HEK293 (cell line): ENCODE measurements around the gene ATP6V1D.

Experiments used
- ZFP37 ChIP-seq: fragments of 450-650 bp; formaldehyde crosslinking; IDR thresholded peaks from 2 replicates; pipeline ENCODE4 v1.5.1; 2016; ENCODE audit warnings: missing biosample characterization, missing genetic modification characterization
- ZNF560 ChIP-seq: fragments of 450-650 bp; formaldehyde crosslinking; IDR thresholded peaks from 2 replicates; pipeline ENCODE4 v1.5.1; 2017; ENCODE audit warnings: missing biosample characterization, missing genetic modification characterization, borderline replicate concordance
- ZNF777 ChIP-seq: fragments of 450-650 bp; formaldehyde crosslinking; IDR thresholded peaks from 2 replicates; pipeline ENCODE4 v1.5.1; 2017; ENCODE audit warnings: missing biosample characterization, missing genetic modification characterization, borderline replicate concordance
- TF ChIP-seq, protein P1 (sequence below): fragments of 450-650 bp; formaldehyde crosslinking; IDR thresholded peaks from 2 replicates; pipeline ENCODE4 v1.5.1; 2016; ENCODE audit warnings: missing biosample characterization, missing genetic modification characterization
- TF ChIP-seq, protein P2 (sequence below): fragments of 450-650 bp; formaldehyde crosslinking; IDR thresholded peaks from 2 replicates; pipeline ENCODE4 v1.5.1; 2016; ENCODE audit warnings: missing biosample characterization, missing genetic modification characterization

DNA sequence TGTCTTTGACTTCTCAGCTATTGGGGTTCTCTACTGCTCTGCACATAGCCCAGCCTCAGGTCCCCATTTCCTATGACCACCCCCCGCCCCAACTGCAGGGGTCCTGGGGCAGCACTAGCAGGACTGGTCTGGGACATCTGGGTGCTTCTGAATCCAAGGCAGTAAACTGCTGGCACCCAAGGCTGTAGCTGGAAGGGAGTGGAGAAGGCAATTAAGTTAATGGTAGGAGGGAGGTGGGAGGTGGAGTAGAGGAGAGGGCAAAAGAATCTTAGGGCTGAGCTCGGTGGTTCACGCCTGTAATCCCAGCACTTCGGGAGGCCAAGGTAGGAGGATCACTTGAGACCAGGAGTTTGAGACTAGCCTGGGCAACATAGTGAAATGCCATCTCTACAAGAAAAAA, 40.8 kb upstream of the ATP6V1D start:
- TF ChIP-seq, protein P1, sequence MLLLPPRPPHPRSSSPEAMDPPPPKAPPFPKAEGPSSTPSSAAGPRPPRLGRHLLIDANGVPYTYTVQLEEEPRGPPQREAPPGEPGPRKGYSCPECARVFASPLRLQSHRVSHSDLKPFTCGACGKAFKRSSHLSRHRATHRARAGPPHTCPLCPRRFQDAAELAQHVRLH (tag by site-specific recombination), result no peak
- TF ChIP-seq ZNF777 (tag by site-specific recombination), result no peak
- TF ChIP-seq, protein P2, sequence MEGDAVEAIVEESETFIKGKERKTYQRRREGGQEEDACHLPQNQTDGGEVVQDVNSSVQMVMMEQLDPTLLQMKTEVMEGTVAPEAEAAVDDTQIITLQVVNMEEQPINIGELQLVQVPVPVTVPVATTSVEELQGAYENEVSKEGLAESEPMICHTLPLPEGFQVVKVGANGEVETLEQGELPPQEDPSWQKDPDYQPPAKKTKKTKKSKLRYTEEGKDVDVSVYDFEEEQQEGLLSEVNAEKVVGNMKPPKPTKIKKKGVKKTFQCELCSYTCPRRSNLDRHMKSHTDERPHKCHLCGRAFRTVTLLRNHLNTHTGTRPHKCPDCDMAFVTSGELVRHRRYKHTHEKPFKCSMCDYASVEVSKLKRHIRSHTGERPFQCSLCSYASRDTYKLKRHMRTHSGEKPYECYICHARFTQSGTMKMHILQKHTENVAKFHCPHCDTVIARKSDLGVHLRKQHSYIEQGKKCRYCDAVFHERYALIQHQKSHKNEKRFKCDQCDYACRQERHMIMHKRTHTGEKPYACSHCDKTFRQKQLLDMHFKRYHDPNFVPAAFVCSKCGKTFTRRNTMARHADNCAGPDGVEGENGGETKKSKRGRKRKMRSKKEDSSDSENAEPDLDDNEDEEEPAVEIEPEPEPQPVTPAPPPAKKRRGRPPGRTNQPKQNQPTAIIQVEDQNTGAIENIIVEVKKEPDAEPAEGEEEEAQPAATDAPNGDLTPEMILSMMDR (tag by site-specific recombination), result no peak
- TF ChIP-seq ZNF560 (tag by site-specific recombination), result no peak
- TF ChIP-seq ZFP37 (tag by site-specific recombination), result no peak
